ENCODE measurements around the gene THAP8.
"Not testable (repeated sequence)": the region's sequence is repeated elsewhere in the genome, so short reads cannot be mapped to it uniquely, and the experiment has no call there.

The THAP8 gene

GRCh38 chr19:36081385-36081784, 27.3 kb upstream of the THAP8 start:
- H3K9me3 ChIP-seq: no peaks in the 10 kb centered on the region
- H3K4me3 ChIP-seq (ENCODE audit: low read depth in 1 of 2, low read length in 1 of 2): no peak overlapping the region
- TF ChIP-seq, protein P1, sequence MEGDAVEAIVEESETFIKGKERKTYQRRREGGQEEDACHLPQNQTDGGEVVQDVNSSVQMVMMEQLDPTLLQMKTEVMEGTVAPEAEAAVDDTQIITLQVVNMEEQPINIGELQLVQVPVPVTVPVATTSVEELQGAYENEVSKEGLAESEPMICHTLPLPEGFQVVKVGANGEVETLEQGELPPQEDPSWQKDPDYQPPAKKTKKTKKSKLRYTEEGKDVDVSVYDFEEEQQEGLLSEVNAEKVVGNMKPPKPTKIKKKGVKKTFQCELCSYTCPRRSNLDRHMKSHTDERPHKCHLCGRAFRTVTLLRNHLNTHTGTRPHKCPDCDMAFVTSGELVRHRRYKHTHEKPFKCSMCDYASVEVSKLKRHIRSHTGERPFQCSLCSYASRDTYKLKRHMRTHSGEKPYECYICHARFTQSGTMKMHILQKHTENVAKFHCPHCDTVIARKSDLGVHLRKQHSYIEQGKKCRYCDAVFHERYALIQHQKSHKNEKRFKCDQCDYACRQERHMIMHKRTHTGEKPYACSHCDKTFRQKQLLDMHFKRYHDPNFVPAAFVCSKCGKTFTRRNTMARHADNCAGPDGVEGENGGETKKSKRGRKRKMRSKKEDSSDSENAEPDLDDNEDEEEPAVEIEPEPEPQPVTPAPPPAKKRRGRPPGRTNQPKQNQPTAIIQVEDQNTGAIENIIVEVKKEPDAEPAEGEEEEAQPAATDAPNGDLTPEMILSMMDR (IDR thresholded peaks at IDR 0.05): no peak
- peaks cover 58% of the 10 kb centered on the region for H3K36me3 ChIP-seq
- no peak overlapping the region for H3K27ac ChIP-seq
- no peaks in the 10 kb centered on the region for H3K4me1 ChIP-seq (ENCODE audit: control insufficient read depth in 1 of 2, insufficient read depth in 1 of 2, low read depth in 1 of 2, low read length in 1 of 2)
- H3K27me3 ChIP-seq: no peaks in the 10 kb centered on the region

GRCh38 chr19:36079389-36079945, 25.4 kb upstream of the THAP8 start:
- H3K9me3 ChIP-seq: no peaks in the 10 kb centered on the region
- H3K4me1 ChIP-seq (ENCODE audit: control insufficient read depth in 1 of 2, insufficient read depth in 1 of 2, low read depth in 1 of 2, low read length in 1 of 2): no peaks in the 10 kb centered on the region
- TF ChIP-seq, protein P1 (IDR thresholded peaks at IDR 0.05): no peak
- peaks cover 53% of the 10 kb centered on the region for H3K36me3 ChIP-seq
- no peak overlapping the region for H3K4me3 ChIP-seq (ENCODE audit: low read depth in 1 of 2, low read length in 1 of 2)
- no peak overlapping the region for H3K27ac ChIP-seq
- H3K27me3 ChIP-seq: no peaks in the 10 kb centered on the region

DNA sequence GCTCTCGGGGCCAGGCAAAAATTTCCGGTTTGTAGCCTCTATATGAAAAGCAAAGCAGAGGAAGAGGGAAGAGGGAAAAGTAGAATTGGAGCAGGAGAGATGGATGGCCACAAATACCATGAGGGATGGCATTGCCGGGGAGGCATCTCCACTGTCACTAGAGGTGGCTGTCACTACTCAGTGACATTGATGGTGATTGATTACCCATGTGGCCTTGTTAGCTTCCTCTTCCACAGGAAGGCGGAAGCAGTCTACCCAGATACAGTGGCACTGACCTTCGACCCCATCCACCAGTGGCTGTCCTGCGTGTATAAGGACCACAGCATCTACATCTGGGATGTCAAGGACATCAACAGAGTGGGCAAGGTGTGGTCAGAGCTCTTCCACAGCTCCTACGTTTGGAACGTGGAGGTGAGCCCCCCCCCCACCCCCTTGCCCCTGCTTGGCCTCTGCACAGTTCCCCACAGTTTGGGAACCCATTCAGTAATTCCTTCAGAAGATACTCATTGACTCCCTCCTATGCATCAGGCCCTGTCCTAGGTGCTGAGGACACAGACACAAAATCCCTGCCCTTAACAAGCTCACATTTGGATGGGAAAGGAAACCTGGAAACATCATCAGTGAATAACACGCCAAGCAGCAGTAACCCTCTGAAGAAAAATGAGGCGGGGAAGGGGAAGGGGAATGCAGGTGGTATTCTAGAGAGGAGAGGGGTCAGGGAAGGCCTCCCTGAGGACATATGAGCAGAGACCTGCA, 19.2 kb upstream of the THAP8 start:
- Histone ChIP-seq H3K9me3 (no peaks in the 10 kb centered on the region), H3K36me3 (peaks cover 65% of the 10 kb centered on the region), H3K27me3 (no peaks in the 10 kb centered on the region), H3K27ac (no peak overlapping the region), H3K4me3 (ENCODE audit: low read depth in 1 of 2, low read length in 1 of 2) (no peak overlapping the region), H3K4me1 (ENCODE audit: control insufficient read depth in 1 of 2, insufficient read depth in 1 of 2, low read depth in 1 of 2, low read length in 1 of 2) (no peaks in the 10 kb centered on the region)
- TF ChIP-seq, protein P1 (IDR thresholded peaks at IDR 0.05): no peak

DNA sequence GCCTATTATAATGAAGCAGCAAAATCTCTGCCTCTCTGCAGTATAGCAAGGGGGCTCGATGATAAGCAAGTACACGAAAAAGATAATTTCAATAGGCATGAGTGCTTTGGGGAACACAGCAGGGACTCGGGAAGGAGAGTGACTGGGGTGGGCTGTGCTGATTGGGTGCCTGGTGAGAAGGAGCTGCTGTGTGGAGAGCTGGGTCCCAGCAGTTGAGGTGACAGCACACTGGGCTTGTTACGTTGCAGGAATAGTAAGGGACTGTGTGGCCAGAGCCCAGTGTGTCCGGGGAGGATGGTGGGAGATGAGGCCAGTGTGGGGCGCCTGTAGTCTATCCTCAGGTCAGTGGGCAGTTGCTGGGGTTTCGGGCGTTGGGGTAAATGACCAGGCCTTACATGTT, 18.0 kb upstream of the THAP8 start:
- Histone ChIP-seq H3K4me1 (ENCODE audit: control insufficient read depth in 1 of 2, insufficient read depth in 1 of 2, low read depth in 1 of 2, low read length in 1 of 2) (no peaks in the 10 kb centered on the region), H3K4me3 (ENCODE audit: low read depth in 1 of 2, low read length in 1 of 2) (no peak overlapping the region), H3K27me3 (no peaks in the 10 kb centered on the region), H3K9me3 (no peaks in the 10 kb centered on the region), H3K36me3 (peaks cover 72% of the 10 kb centered on the region), H3K27ac (no peak overlapping the region)
- TF ChIP-seq, protein P1 (IDR thresholded peaks at IDR 0.05): no peak

DNA sequence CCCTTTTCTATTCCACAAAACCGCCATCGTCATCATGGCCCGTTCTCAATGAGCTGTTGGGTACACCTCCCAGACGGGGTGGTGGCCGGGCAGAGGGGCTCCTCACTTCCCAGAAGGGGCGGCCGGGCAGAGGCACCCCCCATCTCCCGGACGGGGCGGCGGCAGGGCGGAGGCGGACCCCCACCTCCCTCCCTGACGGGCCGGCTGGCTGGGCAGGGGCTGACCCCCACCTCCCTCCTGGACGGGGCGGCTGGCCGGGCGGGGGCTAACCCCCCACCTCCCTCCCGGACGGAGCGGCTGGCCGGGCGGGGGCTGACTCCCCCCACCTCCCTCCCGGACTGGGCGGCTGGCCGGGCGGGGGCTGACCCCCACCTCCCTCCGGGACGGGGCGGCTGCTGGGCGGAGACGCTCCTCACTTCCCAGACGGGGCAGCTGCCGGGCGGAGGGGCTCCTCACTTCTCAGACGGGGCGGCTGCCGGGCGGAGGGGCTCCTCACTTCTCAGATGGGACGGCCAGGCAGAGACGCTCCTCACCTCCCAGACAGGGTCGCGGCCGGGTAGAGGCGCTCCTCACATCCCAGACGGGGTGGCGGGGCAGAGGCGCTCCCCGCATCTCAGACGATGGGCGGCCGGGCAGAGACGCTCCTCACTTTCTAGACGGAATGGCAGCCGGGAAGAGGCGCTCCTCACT, 14.9 kb upstream of the THAP8 start:
- not testable (repeated sequence) for H3K27me3 ChIP-seq; H3K4me1 ChIP-seq (ENCODE audit: control insufficient read depth in 1 of 2, insufficient read depth in 1 of 2, low read depth in 1 of 2, low read length in 1 of 2); H3K9me3 ChIP-seq; H3K27ac ChIP-seq; H3K4me3 ChIP-seq (ENCODE audit: low read depth in 1 of 2, low read length in 1 of 2)
- peaks cover 78% of the 10 kb centered on the region for H3K36me3 ChIP-seq

DNA sequence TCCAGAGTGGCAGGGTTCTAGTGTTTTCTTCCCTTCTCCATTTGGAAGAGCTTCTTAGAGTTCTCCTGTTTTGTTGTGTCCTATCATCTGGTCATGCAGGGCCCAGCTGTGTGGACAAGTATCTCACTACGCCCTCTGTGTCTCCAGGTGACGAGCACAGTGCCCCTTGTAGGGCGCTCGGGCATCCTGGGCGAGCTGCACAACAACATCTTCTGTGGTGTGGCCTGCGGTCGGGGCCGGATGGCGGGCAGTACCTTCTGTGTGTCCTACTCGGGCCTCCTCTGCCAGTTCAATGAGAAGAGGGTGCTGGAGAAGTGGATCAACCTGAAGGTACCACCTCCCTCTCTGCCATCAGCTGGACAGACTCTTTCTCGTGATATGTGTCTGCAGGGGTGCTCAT, 13.6 kb upstream of the THAP8 start:
- TF ChIP-seq, protein P1 (IDR thresholded peaks at IDR 0.05): no peak
- Histone ChIP-seq H3K27ac (no peak overlapping the region), H3K4me3 (ENCODE audit: low read depth in 1 of 2, low read length in 1 of 2) (no peak overlapping the region), H3K36me3 (peaks cover 65% of the 10 kb centered on the region), H3K9me3 (no peaks in the 10 kb centered on the region), H3K4me1 (ENCODE audit: control insufficient read depth in 1 of 2, insufficient read depth in 1 of 2, low read depth in 1 of 2, low read length in 1 of 2) (no peaks in the 10 kb centered on the region), H3K27me3 (no peaks in the 10 kb centered on the region)
